ENCODE data around the gene PDE4B.

The PDE4B gene

DNA sequence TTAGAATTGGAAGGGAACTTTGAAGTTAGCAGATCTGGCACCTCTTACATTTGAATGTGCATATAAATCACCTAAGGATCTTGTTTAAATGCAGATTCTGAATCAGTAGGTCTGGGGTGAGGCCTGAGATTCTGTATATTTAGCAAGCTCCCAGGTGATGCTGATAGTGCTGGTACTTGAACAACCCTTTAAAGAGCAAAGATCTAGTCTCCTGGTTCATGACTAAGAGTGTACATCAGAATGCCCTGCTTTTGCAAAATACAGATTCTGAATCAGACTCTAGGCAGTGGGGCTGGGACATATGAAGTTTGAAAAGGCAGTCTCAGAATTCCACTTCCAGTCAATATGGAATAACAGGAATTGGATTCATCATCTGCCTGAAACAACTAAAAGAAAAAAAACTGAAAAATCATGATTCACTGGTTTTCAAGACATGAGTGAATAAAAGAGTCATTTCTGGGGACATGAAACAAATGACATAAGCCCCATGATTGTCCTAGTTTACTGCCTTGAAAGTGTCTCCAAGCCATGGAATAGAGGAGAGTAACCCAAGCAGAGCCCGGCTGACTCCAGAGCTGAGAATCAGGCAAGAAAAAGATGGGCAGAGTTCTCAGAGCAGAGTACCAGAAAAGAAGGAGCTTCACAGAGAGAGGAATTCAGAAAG is 591.7 kb downstream of the PDE4B start:
- peaks cover 39% of the 10 kb centered on the region in 2 experiments for H3K4me1 ChIP-seq (ENCODE audit: control insufficient read depth in 1 of 2, insufficient read depth in 1 of 2, low read depth in 1 of 2, low read length in 1 of 2)
- no peaks in the 10 kb centered on the region for H3K9me3 ChIP-seq
- TF ChIP-seq, protein P1, sequence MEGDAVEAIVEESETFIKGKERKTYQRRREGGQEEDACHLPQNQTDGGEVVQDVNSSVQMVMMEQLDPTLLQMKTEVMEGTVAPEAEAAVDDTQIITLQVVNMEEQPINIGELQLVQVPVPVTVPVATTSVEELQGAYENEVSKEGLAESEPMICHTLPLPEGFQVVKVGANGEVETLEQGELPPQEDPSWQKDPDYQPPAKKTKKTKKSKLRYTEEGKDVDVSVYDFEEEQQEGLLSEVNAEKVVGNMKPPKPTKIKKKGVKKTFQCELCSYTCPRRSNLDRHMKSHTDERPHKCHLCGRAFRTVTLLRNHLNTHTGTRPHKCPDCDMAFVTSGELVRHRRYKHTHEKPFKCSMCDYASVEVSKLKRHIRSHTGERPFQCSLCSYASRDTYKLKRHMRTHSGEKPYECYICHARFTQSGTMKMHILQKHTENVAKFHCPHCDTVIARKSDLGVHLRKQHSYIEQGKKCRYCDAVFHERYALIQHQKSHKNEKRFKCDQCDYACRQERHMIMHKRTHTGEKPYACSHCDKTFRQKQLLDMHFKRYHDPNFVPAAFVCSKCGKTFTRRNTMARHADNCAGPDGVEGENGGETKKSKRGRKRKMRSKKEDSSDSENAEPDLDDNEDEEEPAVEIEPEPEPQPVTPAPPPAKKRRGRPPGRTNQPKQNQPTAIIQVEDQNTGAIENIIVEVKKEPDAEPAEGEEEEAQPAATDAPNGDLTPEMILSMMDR (IDR thresholded peaks at IDR 0.05), result no peak

DNA sequence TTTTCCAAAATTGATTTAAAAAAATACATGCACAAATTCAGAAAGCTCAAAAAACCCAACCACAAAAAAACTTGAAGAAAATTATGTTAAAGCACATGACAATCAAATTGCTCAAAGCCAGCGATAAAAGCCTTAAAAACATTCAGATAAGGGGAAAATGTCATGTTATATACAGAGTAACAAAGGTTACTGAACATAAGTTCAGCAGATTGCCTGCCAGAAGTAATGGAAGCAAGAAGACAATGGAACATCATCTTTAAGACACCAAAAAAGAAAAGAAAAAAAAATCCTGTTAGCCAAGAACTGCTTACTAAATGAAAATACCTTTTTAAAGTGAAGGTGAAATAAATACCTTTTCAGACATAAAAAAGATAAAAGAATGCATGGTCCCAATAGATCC is 594.0 kb downstream of the PDE4B start:
- peaks cover 27% of the 10 kb centered on the region in 2 experiments for H3K4me1 ChIP-seq (ENCODE audit: control insufficient read depth in 1 of 2, insufficient read depth in 1 of 2, low read depth in 1 of 2, low read length in 1 of 2)
- no peaks in the 10 kb centered on the region for H3K9me3 ChIP-seq
- no peak overlapping the region for H3K4me3 ChIP-seq (ENCODE audit: low read depth in 1 of 2, low read length in 1 of 2)
- H3K36me3 ChIP-seq, result no peaks in the 10 kb centered on the region
- H3K27me3 ChIP-seq, result no peaks in the 10 kb centered on the region
- TF ChIP-seq, protein P1 (IDR thresholded peaks at IDR 0.05), result no peak
- no peak overlapping the region for H3K27ac ChIP-seq

More for the DNA sequence above, 591.7 kb downstream of the PDE4B start:
- H3K27me3 ChIP-seq, result no peaks in the 10 kb centered on the region
- H3K36me3 ChIP-seq, result no peaks in the 10 kb centered on the region
- no peak overlapping the region for H3K4me3 ChIP-seq (ENCODE audit: low read depth in 1 of 2, low read length in 1 of 2)
- H3K27ac ChIP-seq, result peak overlapping the region; percentile 75

DNA sequence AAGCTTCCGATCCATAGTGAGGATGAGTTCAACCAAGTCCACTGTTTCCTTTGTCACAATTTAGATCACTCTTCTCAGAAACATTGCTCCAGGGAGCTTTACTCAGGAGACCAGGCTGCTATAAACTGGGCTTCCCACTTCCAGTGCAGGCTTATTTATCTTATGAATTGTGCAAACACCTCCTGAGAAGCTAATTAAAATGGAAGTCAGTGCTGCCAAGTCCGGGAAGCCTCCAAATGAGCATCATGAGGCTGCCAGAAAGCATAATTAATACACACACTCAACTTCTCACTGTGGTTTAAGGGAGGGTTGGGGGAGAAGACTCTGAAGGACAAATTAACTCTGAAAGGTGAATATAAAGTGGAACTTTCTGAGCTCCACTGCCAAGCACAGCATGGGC is 596.2 kb downstream of the PDE4B start:
- Histone ChIP-seq H3K36me3 (no peaks in the 10 kb centered on the region), H3K4me3 (ENCODE audit: low read depth in 1 of 2, low read length in 1 of 2) (no peak overlapping the region), H3K9me3 (no peaks in the 10 kb centered on the region), H3K27me3 (no peaks in the 10 kb centered on the region), H3K4me1 (ENCODE audit: control insufficient read depth in 1 of 2, insufficient read depth in 1 of 2, low read depth in 1 of 2, low read length in 1 of 2) (peaks cover 17% of the 10 kb centered on the region in 2 experiments), H3K27ac (no peak overlapping the region)
- TF ChIP-seq, protein P1 (IDR thresholded peaks at IDR 0.05), result no peak

DNA sequence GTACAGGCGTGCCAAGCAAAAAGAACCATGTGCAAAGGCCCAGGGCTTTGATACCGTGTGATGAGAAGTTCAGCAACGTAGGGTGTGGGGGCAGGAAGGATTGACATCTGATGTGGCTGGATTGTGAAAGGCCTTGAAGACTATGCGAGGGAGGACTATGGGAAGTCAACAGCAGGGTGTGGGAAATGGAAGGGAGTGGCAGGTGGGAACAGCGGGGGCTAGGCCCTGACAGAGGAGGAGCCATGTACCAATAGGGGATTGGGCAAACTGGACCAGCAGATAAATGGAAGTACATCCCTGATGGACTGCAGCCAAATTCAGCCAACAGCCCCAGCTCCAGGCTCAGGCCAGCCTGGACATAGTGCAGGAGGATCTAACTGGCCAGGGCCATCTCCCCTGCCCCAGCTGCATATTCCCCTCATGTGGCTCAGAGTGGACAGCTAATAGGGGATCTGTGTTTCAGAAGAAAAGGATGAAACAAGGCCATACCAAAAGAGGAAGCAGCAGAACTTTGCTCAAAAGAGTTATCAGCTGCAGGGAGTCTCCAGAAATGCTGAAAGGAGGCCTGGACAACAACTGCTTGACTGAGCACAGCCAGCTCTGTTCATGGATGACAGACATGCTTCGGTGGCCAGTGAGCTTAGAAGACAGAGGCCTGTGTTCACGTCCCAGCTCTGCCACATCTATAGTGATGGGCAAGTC is 601.0 kb downstream of the PDE4B start:
- Histone ChIP-seq H3K9me3 (no peaks in the 10 kb centered on the region), H3K36me3 (no peaks in the 10 kb centered on the region), H3K27me3 (no peaks in the 10 kb centered on the region), H3K27ac (peak overlapping the region; percentile 81), H3K4me3 (ENCODE audit: low read depth in 1 of 2, low read length in 1 of 2) (no peak overlapping the region), H3K4me1 (ENCODE audit: control insufficient read depth in 1 of 2, insufficient read depth in 1 of 2, low read depth in 1 of 2, low read length in 1 of 2) (peaks cover 48 to 51% of the 10 kb centered on the region in 2 experiments)
- TF ChIP-seq, protein P1 (IDR thresholded peaks at IDR 0.05), result no peak

DNA sequence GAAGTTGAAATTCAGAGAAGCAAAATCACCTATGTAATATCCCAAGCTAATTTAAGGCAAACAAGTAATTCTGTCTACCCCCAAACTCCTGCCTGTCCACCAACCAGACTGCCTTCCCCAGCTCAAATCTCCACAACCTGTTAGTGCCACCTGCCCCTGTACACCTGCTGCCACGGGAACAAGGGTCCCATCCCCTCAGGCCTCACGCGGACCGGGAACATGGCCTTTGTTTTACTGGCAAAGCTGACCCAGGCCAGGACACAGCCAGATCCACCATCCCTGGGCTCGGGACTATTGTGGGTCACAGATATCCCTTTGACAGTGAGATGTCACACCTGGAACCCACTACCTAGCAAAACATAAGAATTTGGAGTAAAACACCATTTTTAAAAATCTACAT is 601.9 kb downstream of the PDE4B start:
- H3K4me1 ChIP-seq (ENCODE audit: control insufficient read depth in 1 of 2, insufficient read depth in 1 of 2, low read depth in 1 of 2, low read length in 1 of 2), result peaks cover 48 to 51% of the 10 kb centered on the region in 2 experiments
- H3K36me3 ChIP-seq, result no peaks in the 10 kb centered on the region
- TF ChIP-seq, protein P1 (IDR thresholded peaks at IDR 0.05), result no peak
- no peaks in the 10 kb centered on the region for H3K27me3 ChIP-seq
- H3K4me3 ChIP-seq (ENCODE audit: low read depth in 1 of 2, low read length in 1 of 2), result peak overlapping the region in 1 of 2 experiments; percentile 22
- peak overlapping the region; percentile 81 for H3K27ac ChIP-seq
- H3K9me3 ChIP-seq, result no peaks in the 10 kb centered on the region

Measured in neutrophil (primary cell).